CD4-positive, alpha-beta T cell treated with Interleukin-1 beta for 1 hour (primary cell): ENCODE results near the gene ELOVL5.

Source experiments
- DNase-seq, 2 donors: peaks; one replicate each; pipeline ENCODE4 v3.0.0-alpha.2; 2020 to 2022

Gene ELOVL5

DNA sequence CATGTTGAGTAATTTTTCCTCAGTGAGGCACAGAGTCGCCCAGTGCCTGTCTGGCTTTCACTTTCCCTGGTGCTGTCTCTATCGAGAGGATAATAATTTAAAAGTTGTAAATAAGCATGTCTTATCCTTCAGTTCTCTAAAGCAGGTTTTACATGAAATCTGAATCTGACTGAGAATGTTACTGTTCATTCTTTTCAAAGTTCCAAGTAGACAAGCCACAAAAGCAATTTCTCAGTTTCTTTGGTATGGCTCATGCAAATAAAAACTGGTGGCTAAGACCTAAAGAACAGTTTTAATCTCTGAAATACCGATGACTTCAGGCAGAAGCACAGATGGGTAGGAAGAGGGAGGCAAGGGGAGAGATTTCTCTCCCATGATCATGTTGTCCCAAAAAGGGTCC, 112.5 kb downstream of the ELOVL5 start:
- no peak for DNase-seq

- DNase-seq, result no peak
Measured at GRCh38 chr6:53235508-53235907, 113.2 kb downstream of the ELOVL5 start.

GRCh38 chr6:53233309-53233708, 115.4 kb downstream of the ELOVL5 start:
- no peak for DNase-seq

DNA sequence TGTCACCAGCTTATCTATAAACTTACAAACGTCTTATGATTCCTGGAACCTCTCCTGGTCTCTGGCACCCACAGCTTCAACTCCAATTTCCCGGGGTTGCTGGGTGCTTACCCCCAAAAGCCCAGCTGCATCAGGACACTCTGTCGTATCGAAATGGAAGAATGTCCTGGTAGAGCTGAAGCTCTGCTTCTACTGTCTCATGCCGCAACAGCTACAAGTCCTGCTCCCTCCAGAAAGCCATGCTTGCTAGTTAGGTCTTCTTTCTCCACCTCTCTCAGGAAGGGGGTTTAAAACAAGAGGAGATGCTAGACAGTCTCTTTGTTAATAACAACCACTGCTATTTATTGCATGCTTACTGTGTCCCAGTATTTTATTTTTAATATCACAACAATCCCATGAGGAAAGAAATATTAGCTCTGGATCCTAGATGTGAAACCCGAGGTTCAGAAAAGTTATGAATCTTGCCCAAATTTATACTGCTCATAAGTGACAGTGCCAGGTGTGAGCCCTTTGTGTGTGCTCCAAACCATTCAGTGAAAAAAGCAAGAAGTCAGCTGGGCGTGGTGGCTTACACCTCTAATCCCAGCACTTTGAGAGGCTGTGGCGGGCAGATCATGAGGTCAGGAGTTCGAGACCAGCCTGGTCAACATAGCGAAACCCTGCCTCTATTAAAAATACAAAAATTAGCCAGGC, 117.8 kb downstream of the ELOVL5 start:
- no peak for DNase-seq

DNA sequence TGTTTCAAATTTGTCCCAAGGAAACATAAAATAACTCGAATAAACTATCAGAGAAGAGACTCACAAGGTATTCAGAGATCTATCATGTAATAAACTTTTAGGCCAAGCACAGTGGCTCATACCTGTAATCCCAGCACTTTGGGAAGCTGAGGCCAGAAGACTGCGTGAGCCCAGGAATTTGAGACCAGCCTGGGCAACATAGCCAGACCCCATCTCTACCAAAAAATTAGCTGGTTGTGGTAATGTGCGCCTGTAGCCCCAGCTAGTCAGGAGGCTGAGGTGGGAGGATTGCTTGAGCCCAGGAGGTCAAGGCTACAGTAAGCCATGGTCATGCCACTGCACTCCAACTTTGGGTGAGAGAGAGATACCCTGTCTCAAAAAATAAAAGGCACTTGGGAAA, 120.9 kb downstream of the ELOVL5 start:
- no peak for DNase-seq

DNA sequence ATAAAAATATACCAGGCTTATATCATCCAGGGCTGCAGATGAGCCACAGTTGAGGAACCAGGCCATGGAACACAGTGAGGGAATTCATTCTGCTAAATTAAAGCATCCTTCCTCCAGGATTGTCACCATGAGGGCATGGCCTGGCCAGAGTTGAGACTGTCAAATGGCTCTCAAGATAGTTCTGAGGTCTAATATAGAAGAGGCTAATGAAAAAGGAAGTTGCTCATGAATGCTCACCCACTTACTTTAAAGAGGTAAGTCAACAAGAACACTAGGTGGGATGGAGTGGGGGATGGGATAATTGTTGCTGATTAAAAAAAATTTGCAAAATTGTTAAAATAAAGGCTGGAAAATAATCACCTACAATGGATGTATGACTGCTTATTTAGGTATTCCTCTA, 128.1 kb downstream of the ELOVL5 start:
- DNase-seq, result no peak
